Immature natural killer cell (primary cell): ENCODE measurements around the gene DYNLL1. TPM values are rescaled to one million over a fixed set of nuclear protein-coding genes. Genes with fewer than 3 reads are reported as not detected.
A peak's percentile ranks its signal among the peaks of the same experiment; 100 is the strongest.

Experiments
- DNase-seq, 3 donors: peaks; one replicate each; pipeline ENCODE4 v3.0.0; 2022; ENCODE audit warnings: mixed read lengths in 1 of 3
- H3K27ac Mint-ChIP-seq, 6 donors: one replicate each; pipeline ENCODE4 v1.8.0; 2020; ENCODE audit warnings: mixed read lengths in 6 of 6, mild to moderate bottlenecking in 5 of 6, inconsistent platforms in 4 of 6, moderate library complexity in 3 of 6
- H3K27me3 Mint-ChIP-seq, 3 donors: one replicate each; pipeline ENCODE4 v1.8.0; 2020 to 2021; ENCODE audit warnings: low read depth in 3 of 3, mild to moderate bottlenecking in 3 of 3, mixed read lengths in 3 of 3, moderate library complexity in 3 of 3, inconsistent platforms in 1 of 3
- H3K36me3 Mint-ChIP-seq, 3 donors: one replicate each; pipeline ENCODE4 v1.8.0; 2020; ENCODE audit warnings: mixed read lengths in 3 of 3, inconsistent platforms in 2 of 3, mild to moderate bottlenecking in 2 of 3
- H3K4me1 Mint-ChIP-seq, 2 donors: one replicate each; pipeline ENCODE4 v1.8.0; 2020; ENCODE audit warnings: inconsistent platforms in 2 of 2, mild to moderate bottlenecking in 2 of 2, mixed read lengths in 2 of 2, moderate library complexity in 1 of 2
- H3K4me3 Mint-ChIP-seq, 5 donors: one replicate each; pipeline ENCODE4 v1.8.0; 2020; ENCODE audit warnings: mild to moderate bottlenecking in 5 of 5, mixed read lengths in 5 of 5, inconsistent platforms in 3 of 5, moderate library complexity in 3 of 5
- H3K9me3 Mint-ChIP-seq, 6 donors: one replicate each; pipeline ENCODE4 v1.8.0; 2020; ENCODE audit warnings: mild to moderate bottlenecking in 6 of 6, mixed read lengths in 6 of 6, inconsistent platforms in 4 of 6, moderate library complexity in 3 of 6
- polyA plus RNA-seq, 3 donors: library from polyadenylated mRNA; unstranded; fragments of 300-500 nt; fragmentation: Illumina TruSeq; gene quantifications; one replicate each; pipeline ENCODE4 v1.2.3, GENCODE V29; 2021

Gene DYNLL1
- polyA plus RNA-seq, 3 donors from 2014 or later, result 399 to 508 (median 457) TPM

DNA sequence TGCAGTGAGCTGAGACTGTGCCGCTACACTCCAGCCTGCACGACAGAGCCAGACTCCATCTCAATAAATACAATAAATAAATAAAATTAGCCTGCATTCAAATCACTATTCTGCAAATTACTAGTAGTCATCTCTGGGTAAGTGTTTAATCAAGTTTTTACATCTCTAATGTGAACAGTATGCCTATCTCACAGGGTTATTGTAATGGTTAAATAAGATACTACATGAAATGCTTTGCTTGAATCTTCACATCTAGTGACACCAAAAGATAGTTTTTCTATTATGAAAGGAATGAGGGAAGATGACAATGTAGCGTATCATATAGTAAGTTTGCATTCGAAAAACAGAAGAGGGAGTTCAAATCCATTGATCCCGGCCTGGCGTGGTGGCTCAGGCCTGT lies 28.5 kb upstream of the DYNLL1 start:
- H3K9me3 Mint-ChIP-seq, result no peaks in the 10 kb centered on the region
- H3K4me1 Mint-ChIP-seq, result peaks cover 60 to 67% of the 10 kb centered on the region in 2 donors
- no peak for DNase-seq
- peaks cover 5 to 13% (median 12%) of the 10 kb centered on the region in 3 donors for H3K27me3 Mint-ChIP-seq
- peak overlapping the region; percentile 59 to 92 (median 77) for H3K27ac Mint-ChIP-seq
- H3K36me3 Mint-ChIP-seq, result peaks cover 7 to 36% (median 10%) of the 10 kb centered on the region in 3 donors
- H3K4me3 Mint-ChIP-seq, result peak overlapping the region; percentile 90 to 100 (median 97)

- Mint-ChIP-seq H3K4me1 (peaks cover 68 to 76% of the 10 kb centered on the region in 2 donors), H3K36me3 (peaks cover 7 to 34% (median 10%) of the 10 kb centered on the region in 3 donors), H3K4me3 (peak overlapping the region; percentile 90 to 100 (median 97)), H3K9me3 (no peaks in the 10 kb centered on the region), H3K27me3 (peaks cover 5 to 13% (median 12%) of the 10 kb centered on the region in 3 donors), H3K27ac (peak overlapping the region; percentile 71 to 93 (median 92))
- DNase-seq, result peak in 1 of 3 donors; percentile 17
Measured at GRCh38 chr12:120468325-120468820, 27.5 kb upstream of the DYNLL1 start.

- peak overlapping the region; percentile 88 to 98 (median 92) for H3K27ac Mint-ChIP-seq
- H3K4me3 Mint-ChIP-seq, result peak overlapping the region; percentile 90 to 100 (median 97)
- H3K27me3 Mint-ChIP-seq, result peaks cover 5 to 13% (median 10%) of the 10 kb centered on the region in 3 donors
- no peak for DNase-seq
- no peaks in the 10 kb centered on the region for H3K9me3 Mint-ChIP-seq
- H3K4me1 Mint-ChIP-seq, result peaks cover 72 to 81% of the 10 kb centered on the region in 2 donors
- H3K36me3 Mint-ChIP-seq, result peaks cover 7 to 28% (median 10%) of the 10 kb centered on the region in 3 donors
Measured at GRCh38 chr12:120468821-120469449, 27.0 kb upstream of the DYNLL1 start.

DNA sequence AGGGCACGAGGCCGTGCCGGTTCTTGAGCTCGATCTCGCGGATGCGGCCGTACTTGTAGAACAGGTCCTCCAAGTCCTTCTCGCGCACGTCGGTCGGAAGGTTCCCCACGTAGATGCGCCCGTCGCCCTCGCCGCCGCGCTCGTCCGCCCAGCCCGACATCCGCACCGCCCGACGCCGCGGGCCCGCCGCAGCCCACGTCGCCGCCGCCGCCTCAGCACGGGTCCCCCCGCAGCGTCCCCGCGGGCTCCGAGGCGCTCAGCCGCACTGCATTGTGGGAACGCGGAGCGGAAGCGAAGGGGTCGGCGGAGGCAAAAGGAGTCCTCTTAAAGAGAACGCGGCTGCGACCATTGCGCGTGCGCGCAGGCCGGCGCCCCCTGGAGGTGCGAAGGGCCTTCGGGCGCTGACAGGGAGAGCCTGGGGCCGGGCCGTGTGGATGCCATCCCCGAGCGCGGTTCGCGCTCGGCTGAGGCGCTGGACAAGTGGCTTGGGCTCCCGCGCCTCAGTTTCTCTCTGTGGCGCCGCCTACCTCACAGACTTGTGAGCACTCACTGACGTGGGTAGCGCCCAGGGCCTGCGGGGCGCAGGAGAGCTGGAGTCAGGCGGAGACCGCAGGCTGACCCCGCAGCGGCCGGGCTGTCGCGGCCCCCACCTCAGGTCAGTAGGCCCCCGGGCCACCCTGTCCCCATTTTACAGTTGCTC lies 26.3 kb upstream of the DYNLL1 start, which contains the start of gene SRSF9:
Gene SRSF9 (minus strand): TSS at position 299 of the 700 bp plus-strand sequence. CDS start 139 bp downstream, at position 160.
- Mint-ChIP-seq H3K27me3 (peaks cover 5 to 13% (median 10%) of the 10 kb centered on the region in 3 donors), H3K36me3 (peaks cover 8 to 22% (median 8%) of the 10 kb centered on the region in 3 donors), H3K4me3 (peak within 1 kb of the TSS; percentile 90 to 100 (median 97)), H3K9me3 (no peaks in the 10 kb centered on the region), H3K4me1 (peaks cover 77 to 84% of the 10 kb centered on the region in 2 donors), H3K27ac (peak within 1 kb of the TSS; percentile 88 to 99 (median 96))
- peak; percentile 97 to 98 (median 98) for DNase-seq

- Mint-ChIP-seq H3K27ac (peak overlapping the region; percentile 88 to 99 (median 96)), H3K4me3 (peak overlapping the region; percentile 90 to 100 (median 97)), H3K27me3 (peaks cover 5 to 13% (median 10%) of the 10 kb centered on the region in 3 donors), H3K36me3 (peaks cover 7 to 15% (median 8%) of the 10 kb centered on the region in 3 donors), H3K4me1 (peaks cover 80 to 84% of the 10 kb centered on the region in 2 donors), H3K9me3 (no peaks in the 10 kb centered on the region)
- DNase-seq, result no peak
Measured at GRCh38 chr12:120470150-120470784, 25.6 kb upstream of the DYNLL1 start.

DNA sequence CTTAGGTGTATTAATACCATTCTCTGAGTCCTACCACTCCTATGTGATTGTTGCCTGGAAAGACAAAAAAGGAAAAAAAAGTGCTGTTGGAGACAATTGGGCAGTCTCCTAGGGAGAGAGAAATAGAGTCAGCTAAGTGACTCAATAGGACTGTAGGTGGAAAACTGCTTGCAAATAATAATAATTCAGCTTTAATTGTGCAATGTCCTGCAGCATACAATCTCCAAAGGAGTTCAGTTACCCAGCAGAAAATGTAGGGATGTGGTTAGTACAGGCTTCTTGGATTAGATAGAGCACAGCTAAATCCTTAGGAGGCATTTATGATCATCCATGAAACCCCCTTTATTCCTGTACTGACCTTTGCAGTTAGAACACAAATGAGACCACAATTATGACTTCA lies 23.4 kb upstream of the DYNLL1 start:
- Mint-ChIP-seq H3K27ac (peak overlapping the region in 5 of 6 donors; percentile 46 to 91 (median 65)), H3K36me3 (peaks cover 4 to 8% (median 7%) of the 10 kb centered on the region in 3 donors), H3K4me1 (peaks cover 76 to 78% of the 10 kb centered on the region in 2 donors), H3K4me3 (peak overlapping the region; percentile 4 to 100 (median 90)), H3K27me3 (peaks cover 5 to 14% (median 10%) of the 10 kb centered on the region in 3 donors), H3K9me3 (no peaks in the 10 kb centered on the region)
- no peak for DNase-seq

DNA sequence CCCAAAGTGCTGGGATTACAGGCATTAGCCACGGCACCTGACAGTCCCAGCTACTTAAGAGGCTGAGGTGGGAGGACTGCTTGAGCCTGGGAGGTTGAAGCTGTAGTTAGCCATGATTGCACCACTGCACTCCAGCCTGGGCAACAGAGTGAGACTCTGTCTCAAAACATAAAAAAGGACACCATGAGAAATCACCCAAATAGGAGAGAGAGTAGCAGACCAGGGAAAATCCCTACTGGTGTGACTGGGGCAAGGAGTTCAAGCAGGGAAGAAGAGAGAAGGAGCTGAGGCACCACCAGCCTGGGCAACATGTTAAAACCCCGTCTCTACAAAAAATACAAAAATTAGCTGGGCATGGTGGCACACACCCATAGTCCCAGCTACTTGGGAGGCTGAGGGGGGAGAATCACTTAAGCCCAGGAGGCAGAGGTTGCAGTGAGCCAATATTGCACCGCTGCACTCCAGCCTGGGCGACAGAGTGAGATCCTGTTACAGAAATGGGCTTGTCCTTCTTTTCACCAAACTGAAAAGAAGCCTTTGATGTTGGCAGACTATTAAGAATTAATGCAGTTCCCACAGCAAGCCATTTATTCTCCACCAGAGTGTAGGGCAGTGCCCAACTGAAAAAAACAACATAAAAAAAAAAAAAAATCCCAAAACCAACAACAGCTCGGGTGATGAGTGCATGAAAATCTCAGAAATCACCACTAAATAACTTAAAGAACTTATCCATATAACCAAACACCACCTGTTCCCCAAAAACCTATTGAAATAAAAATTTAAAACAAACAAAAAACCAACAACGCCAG lies 21.9 kb upstream of the DYNLL1 start:
- Mint-ChIP-seq H3K4me1 (peaks cover 64 to 67% of the 10 kb centered on the region in 2 donors), H3K4me3 (peak overlapping the region in 4 of 5 donors; percentile 19 to 53 (median 42)), H3K9me3 (no peaks in the 10 kb centered on the region), H3K27ac (peak overlapping the region; percentile 41 to 86 (median 76)), H3K36me3 (peaks cover 3 to 7% (median 7%) of the 10 kb centered on the region in 3 donors), H3K27me3 (peaks cover 3 to 8% (median 6%) of the 10 kb centered on the region in 3 donors)
- DNase-seq, result no peak

DNA sequence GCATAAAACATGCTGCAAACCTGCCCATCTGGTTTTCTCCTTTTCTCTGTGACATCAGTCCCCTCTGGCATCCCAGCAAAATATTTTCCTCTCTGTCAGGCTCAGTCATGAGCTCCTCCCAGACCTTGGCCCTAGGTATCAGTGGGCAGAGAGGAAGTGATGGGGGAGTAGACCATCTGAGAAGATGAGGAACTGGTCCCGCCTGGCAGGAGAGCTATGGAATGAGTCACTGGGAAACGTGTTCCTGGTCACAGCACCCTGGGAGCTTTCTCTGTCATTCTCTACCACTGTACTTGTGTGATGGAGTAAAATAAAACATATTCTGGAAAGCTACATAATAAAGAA lies 21.3 kb upstream of the DYNLL1 start:
- peak overlapping the region in 2 of 5 donors; percentile 14 to 15 for H3K4me3 Mint-ChIP-seq
- H3K4me1 Mint-ChIP-seq, result peaks cover 68 to 70% of the 10 kb centered on the region in 2 donors
- peaks cover 1 to 4% (median 2%) of the 10 kb centered on the region in 3 donors for H3K27me3 Mint-ChIP-seq
- H3K9me3 Mint-ChIP-seq, result no peaks in the 10 kb centered on the region
- H3K27ac Mint-ChIP-seq, result peak overlapping the region; percentile 41 to 86 (median 70)
- DNase-seq, result no peak
- peaks cover 3 to 7% (median 7%) of the 10 kb centered on the region in 3 donors for H3K36me3 Mint-ChIP-seq

DNA sequence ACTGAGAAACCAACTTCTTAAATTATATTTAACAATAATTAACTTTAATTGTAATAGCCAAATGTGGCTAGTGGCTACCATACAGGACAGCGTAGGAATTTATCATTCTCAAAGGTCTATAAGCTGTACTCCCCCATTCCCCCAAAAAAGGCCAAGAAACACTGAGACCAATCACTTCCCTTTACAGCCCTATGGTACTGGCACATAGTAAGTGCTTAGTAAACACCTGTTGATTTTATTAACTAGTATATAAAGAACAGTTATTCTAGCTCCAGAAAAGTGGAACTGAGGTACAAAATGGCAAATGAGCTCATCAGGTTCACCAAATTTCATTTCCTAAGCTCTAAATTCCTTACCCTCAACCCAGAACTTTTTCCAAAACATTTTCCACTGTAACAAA lies 20.3 kb upstream of the DYNLL1 start:
- Mint-ChIP-seq H3K4me3 (peak overlapping the region in 1 of 5 donors; percentile 51), H3K27ac (peak overlapping the region; percentile 67 to 85 (median 78)), H3K27me3 (peaks cover 0 to 3% (median 2%) of the 10 kb centered on the region in 3 donors), H3K36me3 (peaks cover 0 to 4% (median 4%) of the 10 kb centered on the region in 3 donors), H3K4me1 (peaks cover 71% of the 10 kb centered on the region in 2 donors), H3K9me3 (no peaks in the 10 kb centered on the region)
- DNase-seq, result no peak

- peak overlapping the region; percentile 94 to 100 (median 98) for H3K27ac Mint-ChIP-seq
- peaks cover 3 to 12% (median 8%) of the 10 kb centered on the region in 3 donors for H3K27me3 Mint-ChIP-seq
- H3K4me3 Mint-ChIP-seq, result peak overlapping the region; percentile 87 to 95 (median 89)
Measured at GRCh38 chr12:120479458-120479857, 16.5 kb upstream of the DYNLL1 start.

GRCh38 chr12:120480211-120480610 lies 15.7 kb upstream of the DYNLL1 start:
- Mint-ChIP-seq H3K27me3 (peaks cover 3 to 12% (median 8%) of the 10 kb centered on the region in 3 donors), H3K9me3 (no peaks in the 10 kb centered on the region), H3K4me3 (peak overlapping the region; percentile 87 to 95 (median 89)), H3K4me1 (peaks cover 65 to 66% of the 10 kb centered on the region in 2 donors), H3K36me3 (peaks cover 8 to 14% (median 8%) of the 10 kb centered on the region in 3 donors), H3K27ac (peak overlapping the region; percentile 94 to 100 (median 98))
- DNase-seq, result no peak

More at GRCh38 chr12:120479458-120479857, 16.5 kb upstream of the DYNLL1 start:
- H3K36me3 Mint-ChIP-seq, result peaks cover 8 to 14% (median 11%) of the 10 kb centered on the region in 3 donors
- H3K4me1 Mint-ChIP-seq, result peaks cover 72 to 73% of the 10 kb centered on the region in 2 donors
- no peaks in the 10 kb centered on the region for H3K9me3 Mint-ChIP-seq
- no peak for DNase-seq

- peak overlapping the region; percentile 94 to 100 (median 98) for H3K27ac Mint-ChIP-seq
- peak; percentile 76 to 79 (median 78) for DNase-seq
- peaks cover 3 to 12% (median 8%) of the 10 kb centered on the region in 3 donors for H3K27me3 Mint-ChIP-seq
- peaks cover 8 to 14% (median 8%) of the 10 kb centered on the region in 3 donors for H3K36me3 Mint-ChIP-seq
- H3K4me1 Mint-ChIP-seq, result peaks cover 56 to 58% of the 10 kb centered on the region in 2 donors
- H3K4me3 Mint-ChIP-seq, result peak overlapping the region; percentile 87 to 95 (median 89)
- no peaks in the 10 kb centered on the region for H3K9me3 Mint-ChIP-seq
Measured at GRCh38 chr12:120481022-120481767, 14.7 kb upstream of the DYNLL1 start.
